HepG2 (cell line): ENCODE results near the gene SNX27. TPM values are rescaled to one million over a fixed set of nuclear protein-coding genes. Genes with fewer than 3 reads are reported as not detected.

Experiments
- ATF6 ChIP-seq: sonication (generic); formaldehyde crosslinking; conservative IDR thresholded peaks from 2 replicates; pipeline ENCODE4 v1.4.0; 2020; ENCODE audit warnings: missing genetic modification reagents
- ERF ChIP-seq: IDR thresholded peaks from 2 replicates; pipeline ENCODE4 v1.6.1; 2018; ENCODE audit warnings: missing biosample characterization, missing genetic modification reagents
- GMEB2 ChIP-seq: IDR thresholded peaks from 2 replicates; pipeline ENCODE4 v1.6.1; 2016; ENCODE audit warnings: missing biosample characterization, missing genetic modification reagents, low read depth
- IRF9 ChIP-seq: sonication (generic); formaldehyde crosslinking; IDR thresholded peaks from 2 replicates; pipeline ENCODE4 v1.8.0; 2022; ENCODE audit warnings: missing genetic modification reagents, mild to moderate bottlenecking, borderline replicate concordance
- KLF13 ChIP-seq: sonication (generic); formaldehyde crosslinking; IDR thresholded peaks from 2 replicates; pipeline ENCODE4 v1.4.0; 2020; ENCODE audit warnings: mild to moderate bottlenecking, missing genetic modification reagents
- NR2F2 ChIP-seq: IDR thresholded peaks from 2 replicates; pipeline ENCODE4 v1.6.1; 2012; ENCODE audit warnings: low read depth, inconsistent platforms, borderline replicate concordance
- PAF1 ChIP-seq: IDR thresholded peaks from 2 replicates; pipeline ENCODE4 v1.6.1; 2016; ENCODE audit warnings: missing genetic modification reagents, missing compliant biosample characterization
- SAFB2 ChIP-seq: sonication (generic); formaldehyde crosslinking; IDR thresholded peaks from 2 replicates; pipeline ENCODE4 v1.5.1; 2020; ENCODE audit warnings: missing genetic modification reagents, low read depth, mild to moderate bottlenecking, borderline replicate concordance
- TAF1 ChIP-seq: sonication (generic); formaldehyde crosslinking; IDR thresholded peaks from 2 replicates; pipeline ENCODE4 v1.4.0; 2020; ENCODE audit warnings: missing genetic modification reagents
- TERF1 ChIP-seq: sonication (generic); formaldehyde crosslinking; IDR thresholded peaks from 2 replicates; pipeline ENCODE4 v1.8.0; 2022; ENCODE audit warnings: mild to moderate bottlenecking, missing genetic modification reagents, moderate library complexity
- ZFP1 ChIP-seq: IDR thresholded peaks from 2 replicates; pipeline ENCODE4 v1.6.1; 2016
- ZMAT3 ChIP-seq: sonication (generic); formaldehyde crosslinking; conservative IDR thresholded peaks from 2 replicates; pipeline ENCODE4 v1.7.0; 2021; ENCODE audit warnings: missing genetic modification reagents
- ZNF276 ChIP-seq: sonication (generic); formaldehyde crosslinking; IDR thresholded peaks from 2 replicates; pipeline ENCODE4 v1.4.0; 2020; ENCODE audit warnings: mild to moderate bottlenecking, low read depth, missing genetic modification reagents
- ZNF331 ChIP-seq: sonication (generic); formaldehyde crosslinking; IDR thresholded peaks from 2 replicates; pipeline ENCODE4 v1.4.0; 2020; ENCODE audit warnings: missing genetic modification reagents
- ZNF441 ChIP-seq: sonication (generic); formaldehyde crosslinking; IDR thresholded peaks from 2 replicates; pipeline ENCODE4 v1.7.0; 2021; ENCODE audit warnings: missing genetic modification reagents, borderline replicate concordance
- ZNF546 ChIP-seq: sonication (generic); formaldehyde crosslinking; conservative IDR thresholded peaks from 2 replicates; pipeline ENCODE4 v1.8.1; 2023; ENCODE audit warnings: mild to moderate bottlenecking, missing genetic modification reagents
- ZNF564 ChIP-seq: sonication (generic); formaldehyde crosslinking; IDR thresholded peaks from 2 replicates; pipeline ENCODE4 v1.8.1; 2023; ENCODE audit warnings: mild to moderate bottlenecking, missing genetic modification reagents
- ZNF660 ChIP-seq: sonication (generic); formaldehyde crosslinking; IDR thresholded peaks from 2 replicates; pipeline ENCODE4 v1.5.1; 2020; ENCODE audit warnings: mild to moderate bottlenecking, low read depth, missing genetic modification reagents, borderline replicate concordance
- ZNF709 ChIP-seq: sonication (generic); formaldehyde crosslinking; IDR thresholded peaks from 2 replicates; pipeline ENCODE4 v1.5.0; 2020; ENCODE audit warnings: mild to moderate bottlenecking, missing genetic modification reagents
- ZNF740 ChIP-seq: sonication (generic); formaldehyde crosslinking; IDR thresholded peaks from 2 replicates; pipeline ENCODE4 v1.4.0; 2020; ENCODE audit warnings: missing genetic modification reagents
- polyA plus RNA-seq, 8 experiments: library from polyadenylated mRNA; depleted of rRNA in 3 of 8; stranded (reverse) in 7 of 8; unstranded in 1 of 8; fragments of >200 nt; fragmentation: Illumina TruSeq in 4 of 8; extraction: Trizol in 4 of 8; gene quantifications; 2 replicates each; pipeline versions ENCODE4 v1.2.1 to v1.2.3, GENCODE V29; 2011 to 2016; ENCODE audit warnings: low read depth in 4 of 8, missing spikeins in 1 of 8, mixed read lengths in 1 of 8; ENCODE audit not compliant: insufficient read depth in 1 of 8
- total RNA-seq, 5 experiments: library from RNA; depleted of rRNA; stranded (reverse); fragments of >200 nt; fragmentation: Illumina TruSeq; extraction: Trizol; gene quantifications; 2 replicates each; pipeline ENCODE4 v1.2.3, GENCODE V29; 2016; ENCODE audit warnings: low read depth in 1 of 5

Gene SNX27
- total and polyA plus RNA-seq, 2 of the 13 experiments (the other 11 are each of a cell fraction or from before 2014, with no cell fraction given) = 14.4 to 17.8 TPM

- no peak for TF ChIP-seq ATF6 (CRISPR knock-in tag)
- no peak for TF ChIP-seq ZNF660
- TF ChIP-seq GMEB2 (CRISPR knock-in tag) = peak; percentile 46
- TF ChIP-seq ERF (CRISPR knock-in tag) = peak; percentile 50; the same call in 1 of the 2 replicates
- TF ChIP-seq ZNF546 = 0 out of 2 replicates have a peak, but pooled peaks have one; percentile 26
- TF ChIP-seq ZNF740 (CRISPR knock-in tag) = no peak
- TF ChIP-seq IRF9 (CRISPR knock-in tag) = peak; percentile 64; the same call in 1 of the 2 replicates
- TF ChIP-seq SAFB2 (CRISPR knock-in tag) = peak; percentile 42; the same call in 1 of the 2 replicates
- no peak for TF ChIP-seq ZNF564
- TF ChIP-seq ZMAT3 = 0 out of 2 replicates have a peak, but pooled peaks have one; percentile 76
- peak; percentile 86; the same call in 1 of the 2 replicates for TF ChIP-seq TERF1 (CRISPR knock-in tag)
- peak; percentile 42; the same call in 1 of the 2 replicates for TF ChIP-seq ZNF331
- TF ChIP-seq NR2F2 = no peak
- TF ChIP-seq ZFP1 (CRISPR knock-in tag) = no peak
- TF ChIP-seq ZNF709 (CRISPR knock-in tag) = peak; percentile 64; the same call in 1 of the 2 replicates
- peak; percentile 27; the same call in 1 of the 2 replicates for TF ChIP-seq ZNF441 (CRISPR knock-in tag)
- no peak for TF ChIP-seq PAF1 (CRISPR knock-in tag)
- no peak for TF ChIP-seq ZNF276 (CRISPR knock-in tag)
- peak; percentile 74 for TF ChIP-seq TAF1
- TF ChIP-seq KLF13 (CRISPR knock-in tag) = no peak
These were observed at the start of gene SNX27 (continued) for GRCh38 chr1:151611832-151612500.
